Nephron (organoid): Measurements from ENCODE around the gene AGTRAP.
A peak's percentile ranks its signal among the peaks of the same experiment; 100 is the strongest.

Experiments
- H3K27ac Mint-ChIP-seq, 3 experiments: 2 replicates each; pipeline ENCODE4 v1.8.0; 2020; ENCODE audit warnings: mixed read lengths in 3 of 3, mild to moderate bottlenecking in 2 of 3, moderate library complexity in 1 of 3
- H3K27me3 Mint-ChIP-seq: 2 replicates; pipeline ENCODE4 v1.8.0; 2021; ENCODE audit warnings: low read depth, mild to moderate bottlenecking, moderate library complexity, mixed read lengths
- H3K36me3 Mint-ChIP-seq: 2 replicates; pipeline ENCODE4 v1.8.0; 2020; ENCODE audit warnings: low read depth, mixed read lengths
- H3K4me1 Mint-ChIP-seq: 2 replicates; pipeline ENCODE4 v1.8.0; 2020; ENCODE audit warnings: mixed read lengths
- H3K4me3 Mint-ChIP-seq, 3 experiments: 2 replicates each; pipeline ENCODE4 v1.8.0; 2020; ENCODE audit warnings: mild to moderate bottlenecking in 3 of 3, mixed read lengths in 3 of 3, moderate library complexity in 2 of 3
- H3K9me3 Mint-ChIP-seq: 2 replicates; pipeline ENCODE4 v1.8.0; 2020; ENCODE audit warnings: mixed read lengths
- TF ChIP-seq, protein P1 (sequence below), 3 experiments: fragments of 200-600 bp; sonication (generic); IDR thresholded peaks; one replicate each; pipeline ENCODE4 v1.5.0; 2021; ENCODE audit warnings: antibody characterized with exemption in 3 of 3; ENCODE audit not compliant: unreplicated experiment in 3 of 3

The AGTRAP gene

DNA sequence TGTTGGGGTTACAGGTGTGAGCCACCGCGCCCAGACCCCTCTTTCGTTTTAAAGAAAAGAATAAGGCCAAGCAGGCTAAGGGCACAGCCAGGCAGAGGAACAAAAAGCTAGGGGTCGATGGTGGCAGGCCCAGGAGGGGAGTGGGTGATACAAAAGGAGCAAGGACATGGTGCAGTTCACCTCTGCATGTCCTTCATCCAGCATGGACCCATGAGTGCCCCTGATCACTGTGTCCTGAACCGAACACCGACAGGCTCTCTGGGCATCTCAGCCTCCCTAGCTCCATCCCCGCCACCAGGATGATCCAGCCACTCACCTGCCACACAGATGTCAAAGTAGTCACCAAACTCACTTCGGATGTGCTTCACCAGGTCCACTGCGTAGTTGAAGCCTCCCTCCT is 64.0 kb downstream of the AGTRAP start:
- H3K27ac Mint-ChIP-seq: peak overlapping the region in 1 of 3 experiments; percentile 32
- no peaks in the 10 kb centered on the region for H3K27me3 Mint-ChIP-seq
- H3K4me1 Mint-ChIP-seq: peaks cover 50% of the 10 kb centered on the region
- H3K36me3 Mint-ChIP-seq: peaks cover 36% of the 10 kb centered on the region
- TF ChIP-seq, protein P1, sequence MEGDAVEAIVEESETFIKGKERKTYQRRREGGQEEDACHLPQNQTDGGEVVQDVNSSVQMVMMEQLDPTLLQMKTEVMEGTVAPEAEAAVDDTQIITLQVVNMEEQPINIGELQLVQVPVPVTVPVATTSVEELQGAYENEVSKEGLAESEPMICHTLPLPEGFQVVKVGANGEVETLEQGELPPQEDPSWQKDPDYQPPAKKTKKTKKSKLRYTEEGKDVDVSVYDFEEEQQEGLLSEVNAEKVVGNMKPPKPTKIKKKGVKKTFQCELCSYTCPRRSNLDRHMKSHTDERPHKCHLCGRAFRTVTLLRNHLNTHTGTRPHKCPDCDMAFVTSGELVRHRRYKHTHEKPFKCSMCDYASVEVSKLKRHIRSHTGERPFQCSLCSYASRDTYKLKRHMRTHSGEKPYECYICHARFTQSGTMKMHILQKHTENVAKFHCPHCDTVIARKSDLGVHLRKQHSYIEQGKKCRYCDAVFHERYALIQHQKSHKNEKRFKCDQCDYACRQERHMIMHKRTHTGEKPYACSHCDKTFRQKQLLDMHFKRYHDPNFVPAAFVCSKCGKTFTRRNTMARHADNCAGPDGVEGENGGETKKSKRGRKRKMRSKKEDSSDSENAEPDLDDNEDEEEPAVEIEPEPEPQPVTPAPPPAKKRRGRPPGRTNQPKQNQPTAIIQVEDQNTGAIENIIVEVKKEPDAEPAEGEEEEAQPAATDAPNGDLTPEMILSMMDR (IDR thresholded peaks at IDR 0.05; ENCODE audit: unreplicated experiment in 3 of 3): no peak
- H3K4me3 Mint-ChIP-seq: no peak overlapping the region
- H3K9me3 Mint-ChIP-seq: no peaks in the 10 kb centered on the region

DNA sequence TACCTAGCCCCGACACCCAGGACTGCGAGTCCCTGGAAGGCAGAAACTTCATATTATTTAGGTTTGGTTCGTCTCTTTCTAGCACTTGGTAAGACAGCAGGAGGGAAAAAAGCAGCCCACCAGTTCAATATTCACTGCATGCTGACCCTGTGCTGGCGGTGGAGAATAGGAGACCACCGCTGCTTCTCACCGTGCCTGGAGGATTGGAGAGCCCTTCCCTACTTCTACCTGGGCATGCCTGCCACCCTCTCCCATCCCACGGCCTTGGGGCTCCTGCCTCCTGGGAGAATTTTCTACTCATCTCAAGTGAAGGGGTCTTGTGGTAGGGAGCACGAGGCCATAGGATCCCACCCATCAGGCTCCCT is 64.4 kb downstream of the AGTRAP start:
- Mint-ChIP-seq H3K4me1 (peaks cover 47% of the 10 kb centered on the region), H3K4me3 (peak overlapping the region in 1 of 3 experiments; percentile 4), H3K9me3 (no peaks in the 10 kb centered on the region), H3K36me3 (peaks cover 31% of the 10 kb centered on the region), H3K27me3 (no peaks in the 10 kb centered on the region), H3K27ac (peak overlapping the region in 1 of 3 experiments; percentile 32)
- TF ChIP-seq, protein P1 (IDR thresholded peaks at IDR 0.05; ENCODE audit: unreplicated experiment in 3 of 3): no peak
